ENCODE results near the gene METTL26.

The METTL26 gene

DNA sequence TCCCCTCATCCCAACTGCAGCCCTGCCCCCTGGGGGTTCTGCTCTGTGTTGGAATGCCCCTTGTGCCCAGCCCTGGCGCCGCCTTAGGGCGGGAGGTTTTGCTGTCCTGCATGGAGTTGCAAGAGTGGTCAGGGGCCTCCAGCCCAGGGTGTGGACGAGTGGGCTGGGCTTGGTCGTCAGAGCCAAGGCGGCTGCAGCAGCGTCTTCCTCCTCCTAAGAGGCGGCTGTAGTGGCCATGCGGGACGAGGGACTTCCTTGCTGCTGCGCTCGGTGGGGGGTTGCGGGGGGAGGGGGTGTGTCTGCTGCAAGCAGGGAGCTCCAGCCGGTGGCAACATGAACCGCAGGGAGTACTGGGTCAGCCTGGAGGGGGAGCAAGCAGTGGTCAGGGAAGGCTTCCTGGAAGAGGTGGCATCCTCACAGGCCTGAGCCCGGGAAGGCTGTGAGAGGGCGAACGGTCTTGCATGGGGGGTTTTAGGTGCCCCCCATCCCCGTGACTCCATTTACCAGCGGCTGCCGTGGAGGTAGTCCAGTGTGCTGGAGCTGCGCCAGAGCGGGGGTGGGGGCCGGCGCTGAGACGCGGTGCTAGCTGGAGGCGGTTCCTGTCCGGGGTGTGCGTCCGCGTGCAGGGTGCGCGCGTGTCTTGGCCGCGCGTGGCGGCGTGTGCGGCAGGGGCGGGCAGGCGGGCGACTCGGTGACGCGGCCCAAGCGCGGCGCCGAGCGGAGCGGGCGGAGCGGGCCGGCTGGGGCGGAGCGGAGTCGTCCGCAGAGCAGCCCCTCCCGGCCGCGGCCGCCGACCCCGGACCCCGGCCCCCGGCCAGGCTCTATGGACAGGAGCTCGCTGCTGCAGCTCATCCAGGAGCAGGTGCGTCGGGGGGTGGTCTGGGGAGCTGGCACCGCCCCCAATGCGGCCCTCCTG, 39.1 kb upstream of the METTL26 start, which contains the start of gene RHBDL1:
TSS of gene RHBDL1 (plus strand) at position 704 of the 916 bp plus-strand sequence. CDS start at position 824, 120 bp downstream.
- DNase-seq, result no peak

DNA sequence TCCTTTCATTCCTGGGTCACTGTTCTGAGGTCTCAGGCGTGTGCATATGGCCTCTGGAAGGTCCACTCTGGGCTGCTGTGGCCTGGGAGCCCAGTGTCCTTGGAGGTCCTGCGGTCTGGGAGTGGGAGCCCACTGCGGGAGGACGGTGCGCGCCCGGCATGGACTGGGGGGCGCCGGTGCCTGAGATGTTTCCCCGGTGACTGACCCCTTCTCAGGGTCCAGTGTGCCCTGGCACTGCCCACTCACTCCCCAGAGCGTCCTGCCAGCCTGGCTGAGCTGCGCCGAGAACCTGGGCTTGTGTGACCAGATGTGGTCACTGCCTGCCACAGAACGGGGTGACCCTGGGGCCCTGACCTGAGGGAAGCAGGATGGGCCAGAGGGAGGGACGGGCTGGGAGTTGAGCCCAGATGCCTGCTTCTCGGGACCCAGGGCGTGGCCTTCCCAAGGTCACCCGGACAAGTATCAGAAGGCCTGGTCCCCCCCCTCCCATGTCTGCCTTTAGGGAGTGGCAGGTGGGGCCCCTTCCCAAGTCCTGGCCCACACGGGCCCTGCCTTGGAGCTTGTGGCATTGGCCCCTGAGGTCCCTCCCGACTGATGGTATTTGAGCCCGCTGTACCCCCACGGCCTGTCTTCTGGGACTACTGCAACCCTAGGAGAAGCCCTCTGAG, 38.2 kb upstream of the METTL26 start:
- DNase-seq, result no peak

DNA sequence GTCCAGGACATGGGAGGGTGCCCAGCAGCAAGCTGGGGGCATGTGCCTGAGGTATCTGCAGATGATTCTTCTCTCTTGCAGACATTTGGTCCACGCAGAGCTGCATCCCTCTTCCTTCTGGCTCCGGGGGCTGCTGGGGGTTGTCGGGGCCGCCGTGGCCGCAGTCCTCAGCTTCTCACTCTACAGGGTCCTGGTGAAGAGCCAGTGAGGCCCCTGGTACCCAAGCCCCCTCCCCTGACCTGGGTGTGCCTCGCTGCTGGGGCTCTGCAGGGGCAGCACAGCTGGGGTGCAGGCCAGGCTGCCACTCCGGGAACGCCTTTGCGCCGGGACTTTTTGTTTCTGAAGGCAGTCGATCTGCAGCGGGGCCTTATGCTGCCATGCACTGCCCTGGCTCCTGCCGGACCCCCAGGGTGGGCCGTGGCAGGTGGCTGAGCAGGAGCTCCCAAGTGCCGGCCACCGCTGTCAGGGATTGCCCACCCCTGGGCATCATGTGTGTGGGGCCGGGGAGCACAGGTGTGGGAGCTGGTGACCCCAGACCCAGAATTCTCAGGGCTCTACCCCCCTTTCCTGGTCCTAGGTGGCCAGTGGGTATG, 37.4 kb upstream of the METTL26 start:
- no peak for DNase-seq

DNA sequence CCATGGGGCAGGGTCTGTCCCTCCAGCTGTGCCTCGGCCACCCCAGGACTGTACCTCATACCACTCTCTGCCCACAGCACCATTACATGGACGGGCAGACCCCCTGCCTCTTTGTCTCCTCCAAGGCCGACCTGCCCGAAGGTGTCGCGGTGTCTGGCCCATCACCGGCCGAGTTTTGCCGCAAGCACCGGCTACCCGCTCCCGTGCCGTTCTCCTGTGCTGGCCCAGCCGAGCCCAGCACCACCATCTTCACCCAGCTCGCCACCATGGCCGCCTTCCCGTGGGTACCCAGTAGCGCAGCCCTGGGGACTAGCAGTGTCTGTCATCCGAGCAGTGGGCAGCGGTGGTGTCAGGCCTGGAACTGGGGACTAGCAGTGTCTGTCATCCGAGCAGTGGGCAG, 36.7 kb upstream of the METTL26 start:
- DNase-seq, result no peak

GRCh38 chr16:672371-672770, 36.3 kb upstream of the METTL26 start:
- no peak for DNase-seq

DNA sequence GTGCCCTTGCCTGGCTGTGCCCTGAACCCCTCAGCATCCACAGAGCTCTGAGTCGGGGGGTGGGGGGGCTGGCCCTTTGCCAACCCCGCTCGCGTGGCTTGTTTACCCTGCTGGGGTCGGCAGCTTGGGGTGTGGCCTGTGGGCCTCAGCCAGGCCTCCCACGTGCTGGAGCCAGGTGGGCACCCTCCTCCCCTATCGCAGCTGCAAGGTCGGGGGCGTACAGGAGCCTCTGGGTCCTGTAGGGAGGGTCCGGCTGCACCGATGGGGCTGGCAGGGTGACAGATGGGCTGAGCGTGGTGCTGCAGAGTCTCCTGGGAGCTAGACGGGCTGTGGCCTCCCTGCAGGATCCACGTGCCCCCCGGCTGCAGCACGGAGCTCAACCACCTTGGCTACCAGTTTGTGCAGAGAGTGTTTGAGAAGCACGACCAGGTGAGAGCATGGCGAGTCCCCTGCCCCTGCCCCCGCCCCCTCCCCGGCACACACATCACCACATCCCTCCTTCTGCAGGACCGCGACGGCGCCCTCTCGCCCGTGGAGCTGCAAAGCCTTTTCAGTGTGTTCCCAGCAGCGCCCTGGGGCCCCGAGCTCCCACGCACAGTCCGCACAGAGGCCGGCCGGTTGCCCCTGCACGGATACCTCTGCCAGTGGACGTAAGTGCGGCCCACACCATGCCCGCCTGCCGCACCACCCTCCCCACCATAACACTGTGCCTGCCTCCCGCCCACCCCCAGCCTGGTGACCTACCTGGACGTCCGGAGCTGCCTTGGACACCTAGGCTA, 35.4 kb upstream of the METTL26 start:
- DNase-seq, result no peak

DNA sequence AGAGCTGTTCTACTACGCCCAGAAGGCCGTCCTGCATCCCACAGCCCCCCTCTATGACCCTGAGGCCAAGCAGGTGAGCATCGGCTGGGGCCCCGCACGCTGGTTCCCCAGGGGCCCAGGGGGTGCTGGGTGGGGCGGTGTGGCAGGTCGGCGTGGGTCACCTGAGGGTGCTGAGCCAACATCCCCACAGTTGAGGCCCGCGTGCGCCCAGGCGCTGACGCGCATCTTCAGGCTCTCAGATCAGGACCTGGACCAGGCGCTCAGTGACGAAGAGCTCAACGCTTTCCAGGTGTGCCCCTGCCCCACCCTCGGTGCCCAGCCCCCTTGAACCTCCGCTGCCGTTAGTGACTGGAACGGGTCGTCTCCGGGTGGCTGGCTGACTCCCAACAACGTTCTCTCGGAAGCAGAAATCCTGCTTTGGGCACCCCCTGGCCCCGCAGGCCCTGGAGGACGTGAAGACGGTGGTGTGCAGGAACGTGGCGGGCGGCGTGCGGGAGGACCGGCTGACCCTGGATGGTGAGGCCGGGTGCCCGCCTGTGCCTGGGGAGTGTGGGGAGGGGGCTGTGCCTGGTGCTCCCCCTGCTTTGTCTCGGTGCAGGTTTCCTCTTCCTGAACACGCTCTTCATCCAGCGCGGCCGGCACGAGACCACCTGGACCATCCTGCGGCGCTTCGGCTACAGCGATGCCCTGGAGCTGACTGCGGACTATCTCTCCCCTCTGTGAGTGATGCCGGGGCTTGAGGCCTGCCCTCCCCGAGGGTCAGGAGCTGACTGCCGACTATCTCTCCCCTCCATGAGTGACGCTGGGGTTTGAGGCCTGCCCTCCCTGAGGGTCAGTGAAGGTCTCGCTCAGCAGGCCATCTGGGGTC, 34.6 kb upstream of the METTL26 start:
- DNase-seq, result no peak

GRCh38 chr16:669666-670065, 33.6 kb upstream of the METTL26 start:
- DNase-seq, result no peak

DNA sequence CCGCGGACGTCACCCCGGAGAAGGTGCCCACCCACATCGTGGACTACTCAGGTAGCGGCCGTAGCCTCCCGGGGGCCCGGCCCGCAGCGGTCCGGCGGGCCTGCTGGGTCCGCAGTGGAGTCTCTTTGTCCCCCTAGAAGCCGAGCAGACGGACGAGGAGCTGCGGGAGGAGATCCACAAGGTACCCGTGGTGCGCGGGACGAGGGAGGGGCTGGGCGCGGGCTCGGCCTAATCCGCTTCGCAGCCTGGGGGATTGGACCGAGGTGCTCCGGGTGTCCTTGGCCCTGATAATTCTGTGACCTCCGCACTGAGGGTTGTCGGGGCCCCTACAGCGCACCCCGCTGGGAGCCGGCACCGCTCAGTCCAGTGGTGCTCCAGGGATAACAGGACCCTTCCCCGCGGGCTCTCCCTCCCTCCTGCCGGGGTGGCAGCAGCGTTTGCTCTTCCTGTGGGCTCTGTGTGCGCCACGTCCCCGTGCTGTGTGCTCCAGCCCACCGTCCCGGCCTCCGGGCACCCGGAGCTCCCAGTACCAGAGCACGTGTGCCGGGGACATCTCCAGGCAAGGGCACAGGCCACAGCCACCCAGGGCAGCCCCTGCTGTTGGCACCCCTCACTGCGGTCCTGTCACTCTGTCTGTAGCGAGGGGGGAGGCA, 32.5 kb upstream of the METTL26 start:
- no peak for DNase-seq

- peak; percentile 69 for DNase-seq
Measured at GRCh38 chr16:667780-668518, 31.8 kb upstream of the METTL26 start, which contains the start of gene RHOT2. TSS of gene RHOT2 (plus strand) at chr16:668132. CDS start at chr16:668200, 68 bp downstream.

GRCh38 chr16:667113-667779, 31.1 kb upstream of the METTL26 start:
- DNase-seq, result no peak

DNA sequence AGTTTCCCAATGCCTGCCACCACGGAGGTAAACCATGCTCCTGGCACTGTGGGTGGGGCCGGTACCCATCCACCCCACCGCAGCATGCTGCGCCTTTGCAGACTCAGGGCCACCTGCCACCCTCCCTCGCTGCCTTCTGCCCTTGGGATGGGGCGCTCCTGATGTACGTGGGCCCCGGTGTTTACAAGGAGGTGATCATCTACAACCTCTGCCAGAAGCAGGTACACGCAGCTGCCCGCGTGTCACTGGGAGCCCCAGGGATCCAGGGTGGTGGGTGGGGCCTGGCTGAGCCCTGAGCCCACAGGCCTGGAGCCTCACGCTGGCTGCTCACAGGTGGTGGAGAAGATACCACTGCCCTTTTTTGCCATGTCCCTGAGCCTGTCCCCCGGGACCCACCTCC, 30.5 kb upstream of the METTL26 start:
- DNase-seq, result no peak

DNA sequence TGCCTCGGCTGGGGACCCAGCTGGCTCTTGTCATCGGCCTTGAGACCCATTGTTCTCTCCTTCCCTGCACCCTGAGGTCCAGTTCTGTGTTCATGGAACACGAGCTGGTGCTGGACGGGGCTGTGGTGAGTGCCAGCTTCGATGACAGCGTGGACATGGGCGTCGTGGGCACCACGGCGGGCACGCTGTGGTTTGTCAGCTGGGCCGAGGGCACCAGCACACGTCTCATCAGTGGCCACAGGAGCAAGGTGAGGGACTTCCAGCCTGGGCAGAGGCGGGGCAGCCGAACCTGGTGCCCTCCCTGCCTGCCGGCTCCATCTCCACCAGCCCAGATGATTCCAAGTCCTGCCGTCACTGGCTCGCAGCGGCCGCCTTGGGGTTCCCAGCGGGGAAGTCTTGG, 26.5 kb upstream of the METTL26 start:
- DNase-seq, result no peak

GRCh38 chr16:662095-662494, 26.0 kb upstream of the METTL26 start:
- DNase-seq, result no peak

- DNase-seq, result no peak
Measured at GRCh38 chr16:661184-661821, 25.2 kb upstream of the METTL26 start.

- no peak for DNase-seq
Measured at GRCh38 chr16:660459-661183, 24.5 kb upstream of the METTL26 start.

DNA sequence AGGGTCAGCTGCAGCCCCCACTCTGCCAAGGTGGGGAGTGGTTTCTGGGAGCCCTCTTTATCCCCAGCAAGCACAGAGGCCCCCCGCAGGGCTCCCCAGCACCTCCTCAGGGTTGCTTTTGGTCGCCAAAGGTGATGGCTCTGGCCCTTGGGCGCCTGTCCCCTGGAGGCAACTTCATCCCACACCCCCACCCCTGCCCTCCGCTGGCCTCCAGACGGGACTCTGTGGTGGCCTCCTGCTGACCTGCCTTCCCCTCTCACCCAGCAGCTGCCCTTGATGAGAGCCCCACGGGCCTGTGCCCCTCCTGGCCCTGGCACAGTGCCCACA, 24.0 kb upstream of the METTL26 start:
- no peak for DNase-seq

- DNase-seq, result no peak
Measured at GRCh38 chr16:659618-660017, 23.5 kb upstream of the METTL26 start.
